Skeletal muscle tissue (tissue), 4 donors: ENCODE results near the gene FRAS1. TPM values are rescaled to one million over a fixed set of nuclear protein-coding genes. Genes with fewer than 3 reads are reported as not detected.

ENCODE experiments used
- H3K27ac ChIP-seq: one replicate; pipeline ENCODE4 v1.7.0; 2013; ENCODE audit warnings: mild to moderate bottlenecking, low read depth, low read length, inconsistent platforms
- H3K27me3 ChIP-seq, 3 donors: one replicate each; pipeline ENCODE4 v1.7.0; 2013; ENCODE audit warnings: low read length in 3 of 3; ENCODE audit not compliant: control insufficient read depth in 3 of 3, insufficient read depth in 3 of 3
- H3K36me3 ChIP-seq, 3 donors: one replicate each; pipeline ENCODE4 v1.7.0; 2013; ENCODE audit warnings: low read length in 3 of 3; ENCODE audit not compliant: control insufficient read depth in 3 of 3, insufficient read depth in 3 of 3
- H3K4me1 ChIP-seq, 3 donors: one replicate each; pipeline ENCODE4 v1.7.0; 2013; ENCODE audit warnings: low read length in 3 of 3, mild to moderate bottlenecking in 3 of 3; ENCODE audit not compliant: control insufficient read depth in 3 of 3, insufficient read depth in 3 of 3
- H3K4me3 ChIP-seq, 3 donors: one replicate each; pipeline ENCODE4 v1.7.0; 2013; ENCODE audit warnings: low read length in 3 of 3
- H3K9ac ChIP-seq, 3 donors: one replicate each; pipeline ENCODE4 v1.7.0; 2013; ENCODE audit warnings: low read length in 3 of 3, mild to moderate bottlenecking in 3 of 3, moderate library complexity in 2 of 3, low read depth in 1 of 3
- H3K9me3 ChIP-seq, 3 donors: one replicate each; pipeline ENCODE4 v1.7.0; 2013; ENCODE audit warnings: low read length in 3 of 3; ENCODE audit not compliant: control insufficient read depth in 3 of 3
- total RNA-seq: library from RNA; depleted of rRNA; stranded (reverse); fragments of >200 nt; gene quantifications from one replicate; pipeline ENCODE4 v1.2.3, GENCODE V29; 2014
- donor health status: Osteomylitis.

FRAS1 gene
- total RNA-seq, 1 donor from 2014 or later = 15.1 TPM

- no peaks in the 10 kb centered on the region for H3K36me3 ChIP-seq
- no peak overlapping the region for H3K27ac ChIP-seq
- H3K9me3 ChIP-seq = no peaks in the 10 kb centered on the region
- no peak overlapping the region for H3K4me3 ChIP-seq
- no peak overlapping the region for H3K9ac ChIP-seq
- no peaks in the 10 kb centered on the region for H3K27me3 ChIP-seq
- H3K4me1 ChIP-seq = peaks cover 0 to 4% (median 0%) of the 10 kb centered on the region in 3 donors
Observed at GRCh38 chr4:78557841-78558240, 500.7 kb downstream of the FRAS1 start.

- no peaks in the 10 kb centered on the region for H3K36me3 ChIP-seq
- no peaks in the 10 kb centered on the region for H3K27me3 ChIP-seq
- H3K4me1 ChIP-seq = peaks cover 0 to 4% (median 0%) of the 10 kb centered on the region in 3 donors
- H3K4me3 ChIP-seq = no peak overlapping the region
- no peak overlapping the region for H3K27ac ChIP-seq
- H3K9ac ChIP-seq = no peak overlapping the region
- H3K9me3 ChIP-seq = no peaks in the 10 kb centered on the region
Observed at GRCh38 chr4:78558410-78558809, 501.3 kb downstream of the FRAS1 start.

GRCh38 chr4:78560296-78560963 is 503.3 kb downstream of the FRAS1 start:
- H3K27me3 ChIP-seq = no peaks in the 10 kb centered on the region
- no peak overlapping the region for H3K27ac ChIP-seq
- peaks cover 0 to 4% (median 0%) of the 10 kb centered on the region in 3 donors for H3K4me1 ChIP-seq
- no peaks in the 10 kb centered on the region for H3K9me3 ChIP-seq
- H3K36me3 ChIP-seq = no peaks in the 10 kb centered on the region
- no peak overlapping the region for H3K4me3 ChIP-seq
- H3K9ac ChIP-seq = no peak overlapping the region

DNA sequence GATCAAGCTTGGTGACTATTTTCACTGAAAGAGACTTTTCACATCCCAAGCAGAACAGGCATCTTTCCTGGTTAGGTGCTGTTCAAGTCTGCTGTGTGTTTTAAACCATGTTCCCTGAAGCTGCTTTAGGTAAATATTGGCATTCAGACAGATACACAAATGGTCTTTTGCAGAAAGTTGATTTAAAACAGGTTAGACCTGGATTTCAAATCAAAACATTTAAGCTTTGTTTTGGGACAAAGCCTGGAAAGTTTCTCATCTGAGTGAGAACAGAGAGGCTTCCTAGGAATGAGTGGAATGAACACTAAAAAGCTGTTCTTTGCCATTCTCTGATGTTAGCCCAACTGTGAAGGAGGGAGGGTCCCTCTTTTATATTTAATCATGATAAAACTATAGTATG is 504.6 kb downstream of the FRAS1 start:
- no peak overlapping the region for H3K27ac ChIP-seq

GRCh38 chr4:78562687-78563086 is 505.6 kb downstream of the FRAS1 start:
- no peaks in the 10 kb centered on the region for H3K27me3 ChIP-seq
- peaks cover 0 to 4% (median 0%) of the 10 kb centered on the region in 3 donors for H3K4me1 ChIP-seq
- no peak overlapping the region for H3K27ac ChIP-seq
- no peak overlapping the region for H3K9ac ChIP-seq
- H3K4me3 ChIP-seq = no peak overlapping the region
- no peaks in the 10 kb centered on the region for H3K9me3 ChIP-seq
- H3K36me3 ChIP-seq = no peaks in the 10 kb centered on the region

More for the DNA sequence above, 504.6 kb downstream of the FRAS1 start:
- Histone ChIP-seq H3K9ac (no peak overlapping the region), H3K4me1 (peaks cover 0 to 4% (median 0%) of the 10 kb centered on the region in 3 donors), H3K4me3 (no peak overlapping the region), H3K27me3 (no peaks in the 10 kb centered on the region), H3K36me3 (no peaks in the 10 kb centered on the region), H3K9me3 (no peaks in the 10 kb centered on the region)

- peaks cover 0 to 3% (median 0%) of the 10 kb centered on the region in 3 donors for H3K4me1 ChIP-seq
- H3K27ac ChIP-seq = no peak overlapping the region
- H3K27me3 ChIP-seq = no peaks in the 10 kb centered on the region
- H3K9ac ChIP-seq = no peak overlapping the region
- no peaks in the 10 kb centered on the region for H3K36me3 ChIP-seq
- no peaks in the 10 kb centered on the region for H3K9me3 ChIP-seq
- no peak overlapping the region for H3K4me3 ChIP-seq
Observed at GRCh38 chr4:78565971-78566372, 508.8 kb downstream of the FRAS1 start.

DNA sequence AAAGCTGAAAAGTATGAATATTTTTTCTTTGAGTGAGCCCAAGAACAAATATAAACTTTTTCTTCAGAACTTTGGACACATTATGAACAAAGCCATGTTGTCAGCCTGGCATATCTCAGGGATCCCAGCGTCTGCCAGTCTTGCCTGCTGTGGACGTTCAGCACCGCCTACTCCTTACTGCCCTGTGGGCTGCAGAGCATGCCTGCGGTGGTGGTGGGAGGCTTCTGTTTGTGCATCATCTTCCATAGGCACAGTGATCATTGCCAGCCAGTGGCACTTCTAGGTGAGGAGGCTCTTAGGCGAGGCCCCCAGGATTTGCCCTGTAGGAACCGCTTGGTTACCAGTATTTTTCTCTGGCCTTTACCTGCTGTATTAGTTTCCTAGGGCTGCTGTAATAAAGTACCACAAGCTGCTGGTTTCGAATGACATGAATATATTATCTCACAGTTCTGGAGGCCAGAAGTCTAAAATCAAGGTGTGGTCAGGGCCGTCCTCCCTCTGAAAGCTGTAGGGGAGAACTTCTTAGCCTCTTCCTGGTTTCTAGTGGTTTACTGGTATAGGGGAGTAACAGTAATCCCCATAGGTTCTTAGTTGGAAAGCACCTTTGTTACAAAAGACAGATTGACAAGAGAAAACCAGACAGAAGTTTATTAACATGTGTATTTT is 509.8 kb downstream of the FRAS1 start:
- Histone ChIP-seq H3K9me3 (no peaks in the 10 kb centered on the region), H3K27ac (no peak overlapping the region), H3K9ac (no peak overlapping the region), H3K27me3 (no peaks in the 10 kb centered on the region), H3K4me1 (peaks cover 0 to 3% (median 0%) of the 10 kb centered on the region in 3 donors), H3K36me3 (no peaks in the 10 kb centered on the region), H3K4me3 (no peak overlapping the region)

DNA sequence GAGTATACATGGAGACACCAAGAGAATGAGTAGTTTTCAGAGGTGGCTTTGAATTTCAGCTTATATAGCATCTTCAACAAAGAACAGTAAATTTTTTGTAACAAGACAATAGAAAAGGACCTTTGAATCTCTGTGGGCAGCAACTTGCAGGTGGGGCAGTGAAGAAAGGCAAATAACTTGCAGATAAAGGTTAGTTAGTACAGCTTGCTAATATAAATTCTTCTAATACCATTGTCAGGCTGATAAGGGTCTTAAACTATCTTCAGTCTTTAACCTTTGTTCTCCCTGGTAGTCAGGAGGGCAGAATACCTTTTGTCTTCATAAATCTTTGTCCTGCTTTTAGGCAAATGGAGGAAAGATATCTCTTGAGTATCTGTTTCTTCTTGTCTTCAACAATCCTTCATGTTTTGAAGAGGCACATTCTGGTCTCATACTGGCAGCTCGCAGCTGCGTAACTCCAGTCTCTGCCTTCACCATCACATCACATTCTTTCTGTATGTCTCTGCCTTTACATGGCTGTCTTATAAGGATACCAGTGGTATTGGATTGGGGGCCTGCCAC is 510.5 kb downstream of the FRAS1 start:
- H3K9me3 ChIP-seq = no peaks in the 10 kb centered on the region
- H3K4me1 ChIP-seq = peaks cover 0 to 3% (median 0%) of the 10 kb centered on the region in 3 donors
- H3K27ac ChIP-seq = no peak overlapping the region
- no peaks in the 10 kb centered on the region for H3K27me3 ChIP-seq
- no peaks in the 10 kb centered on the region for H3K36me3 ChIP-seq
- H3K4me3 ChIP-seq = no peak overlapping the region
- H3K9ac ChIP-seq = no peak overlapping the region

DNA sequence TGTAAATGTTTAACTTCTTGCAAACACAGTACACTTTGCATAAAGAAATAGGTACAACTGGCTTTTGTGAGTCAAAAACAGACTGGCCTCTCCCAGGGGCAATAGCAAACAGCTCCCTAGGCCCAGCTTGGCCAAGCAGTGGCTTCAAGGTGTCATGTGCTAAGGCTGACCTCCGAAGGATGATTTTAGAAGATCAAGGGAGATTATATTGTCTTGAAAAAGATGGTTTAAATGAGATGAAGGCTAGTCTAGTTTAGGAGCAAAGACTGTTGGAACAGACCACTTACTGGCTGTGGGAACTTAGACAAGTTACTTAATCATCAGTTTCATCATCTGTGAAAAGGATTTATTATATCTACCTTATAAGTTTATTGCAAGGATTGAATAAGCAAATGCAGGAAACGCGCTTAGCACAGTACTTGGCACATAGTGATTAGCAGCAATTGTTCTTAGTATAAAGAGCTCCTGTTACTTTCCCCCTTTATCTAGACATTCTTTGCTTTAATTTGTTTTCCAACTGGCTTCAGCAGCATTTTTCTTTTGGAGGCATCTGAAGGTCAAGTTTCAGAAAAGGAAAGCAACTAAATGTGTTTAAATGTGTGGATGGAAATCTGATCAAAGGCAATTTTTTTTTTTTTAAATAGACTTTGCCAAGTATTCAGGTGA is 511.6 kb downstream of the FRAS1 start:
- H3K27me3 ChIP-seq = no peaks in the 10 kb centered on the region
- no peak overlapping the region for H3K4me3 ChIP-seq
- no peaks in the 10 kb centered on the region for H3K9me3 ChIP-seq
- peaks cover 0 to 3% (median 0%) of the 10 kb centered on the region in 3 donors for H3K4me1 ChIP-seq
- no peak overlapping the region for H3K9ac ChIP-seq
- H3K27ac ChIP-seq = no peak overlapping the region
- H3K36me3 ChIP-seq = no peaks in the 10 kb centered on the region
